ENCODE data around the gene HOMER2.
"Not testable (repeated sequence)": the region's sequence is repeated elsewhere in the genome, so short reads cannot be mapped to it uniquely, and the experiment has no call there.

The HOMER2 gene

DNA sequence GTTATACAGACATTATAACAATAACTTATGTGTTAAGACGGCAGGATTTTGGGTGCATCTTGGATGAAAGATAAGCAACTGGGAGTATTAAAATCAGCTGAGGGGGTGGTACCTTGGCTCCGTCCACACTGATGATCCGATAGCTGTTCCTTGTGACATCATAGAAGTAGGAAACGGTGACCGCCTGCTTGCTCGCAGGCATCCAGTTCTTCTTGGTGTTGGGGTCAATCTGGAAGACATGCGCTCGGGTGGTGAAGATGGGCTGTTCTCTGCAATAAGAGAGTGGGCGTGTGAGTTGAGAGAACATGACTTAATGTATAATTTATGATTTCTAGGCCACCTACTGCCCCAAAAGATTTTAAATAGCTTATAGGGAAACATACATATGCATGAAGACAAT lies 59.9 kb downstream of the HOMER2 start:
- no peak for DNase-seq

- DNase-seq: no peak
These were observed 61.5 kb downstream of the HOMER2 start for GRCh38 chr15:82890995-82891390.

GRCh38 chr15:82890338-82890994 lies 62.1 kb downstream of the HOMER2 start:
- DNase-seq: no peak

DNA sequence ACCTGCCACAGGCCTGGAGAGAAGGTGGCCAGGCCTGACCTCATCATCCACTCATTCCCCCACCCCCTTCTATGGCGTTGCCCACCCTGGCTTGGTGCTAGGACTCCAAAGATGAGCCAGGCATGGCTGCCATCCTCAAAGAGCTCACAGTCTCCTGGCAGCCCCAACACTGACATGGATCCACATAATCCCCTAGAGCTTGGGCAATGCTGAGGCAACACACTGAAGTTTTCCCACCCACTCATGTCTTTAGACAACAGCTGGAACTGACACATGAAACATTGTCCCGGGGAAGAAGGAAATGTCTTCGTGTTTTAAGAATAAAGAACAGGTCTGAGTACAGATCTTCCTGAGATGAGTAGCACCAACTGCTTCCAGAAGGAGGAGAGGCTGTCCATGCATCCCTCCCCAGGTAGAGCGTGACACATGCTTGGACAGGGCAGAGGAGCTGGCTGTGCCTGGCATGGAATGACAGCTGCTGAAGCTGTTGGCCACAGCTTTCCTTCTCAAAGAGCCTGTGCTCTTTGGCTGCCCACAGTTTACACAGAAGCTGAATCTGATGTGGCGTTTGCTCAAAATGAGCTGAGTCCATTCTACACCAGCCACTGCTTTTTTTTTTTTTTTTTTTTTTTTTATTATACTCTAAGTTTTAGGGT lies 70.1 kb downstream of the HOMER2 start:
- no peak for DNase-seq

GRCh38 chr15:82881747-82882146 lies 70.8 kb downstream of the HOMER2 start:
- DNase-seq: no peak

- DNase-seq: no peak
These were observed 71.8 kb downstream of the HOMER2 start for GRCh38 chr15:82880704-82881103.

- DNase-seq: no peak
These were observed 74.2 kb downstream of the HOMER2 start for GRCh38 chr15:82878325-82878724.

- no peak for DNase-seq
These were observed 74.7 kb downstream of the HOMER2 start for GRCh38 chr15:82877825-82878224.

GRCh38 chr15:82875411-82876003 lies 77.0 kb downstream of the HOMER2 start:
- DNase-seq: no peak

DNA sequence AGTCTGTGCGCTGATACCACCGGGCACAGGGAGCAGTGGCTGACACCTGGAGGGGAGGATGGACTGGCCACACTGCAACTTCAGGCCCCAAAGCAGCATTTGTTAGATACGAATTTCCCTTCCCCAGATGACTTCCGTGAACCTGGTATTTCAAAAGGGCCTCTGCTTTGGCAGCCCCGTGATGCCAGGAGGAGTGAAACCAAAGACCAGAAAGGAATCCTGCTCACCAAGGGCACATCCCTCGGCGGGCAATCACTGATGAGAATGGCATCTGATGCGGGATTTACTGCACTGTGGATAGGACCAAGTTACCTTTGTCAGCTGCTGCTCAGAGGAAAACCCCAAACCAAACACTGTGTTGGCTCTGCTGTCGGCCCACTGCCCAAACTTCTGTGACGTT lies 77.6 kb downstream of the HOMER2 start:
- DNase-seq: no peak

DNA sequence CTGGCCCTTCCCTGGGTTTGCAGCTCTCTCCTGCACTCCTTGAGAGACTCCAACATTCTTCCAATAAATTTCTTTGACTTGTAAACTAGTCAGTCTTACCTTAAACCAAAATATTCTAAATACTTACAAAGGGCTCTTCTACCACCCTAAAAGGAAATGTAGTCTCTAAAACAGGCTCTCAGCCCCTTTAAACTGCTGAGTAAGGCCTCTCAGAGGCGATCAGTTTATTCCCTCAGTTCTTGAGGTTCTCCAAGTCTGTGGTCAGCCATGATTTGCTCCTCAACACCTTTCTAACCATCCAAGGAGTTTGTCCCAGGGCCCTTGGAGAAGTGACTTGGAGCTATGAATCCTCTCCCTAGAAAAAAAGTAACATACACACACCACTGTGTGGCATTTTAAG lies 78.3 kb downstream of the HOMER2 start:
- DNase-seq: no peak

- no peak for DNase-seq
These were observed 79.4 kb downstream of the HOMER2 start for GRCh38 chr15:82873000-82873680.

DNA sequence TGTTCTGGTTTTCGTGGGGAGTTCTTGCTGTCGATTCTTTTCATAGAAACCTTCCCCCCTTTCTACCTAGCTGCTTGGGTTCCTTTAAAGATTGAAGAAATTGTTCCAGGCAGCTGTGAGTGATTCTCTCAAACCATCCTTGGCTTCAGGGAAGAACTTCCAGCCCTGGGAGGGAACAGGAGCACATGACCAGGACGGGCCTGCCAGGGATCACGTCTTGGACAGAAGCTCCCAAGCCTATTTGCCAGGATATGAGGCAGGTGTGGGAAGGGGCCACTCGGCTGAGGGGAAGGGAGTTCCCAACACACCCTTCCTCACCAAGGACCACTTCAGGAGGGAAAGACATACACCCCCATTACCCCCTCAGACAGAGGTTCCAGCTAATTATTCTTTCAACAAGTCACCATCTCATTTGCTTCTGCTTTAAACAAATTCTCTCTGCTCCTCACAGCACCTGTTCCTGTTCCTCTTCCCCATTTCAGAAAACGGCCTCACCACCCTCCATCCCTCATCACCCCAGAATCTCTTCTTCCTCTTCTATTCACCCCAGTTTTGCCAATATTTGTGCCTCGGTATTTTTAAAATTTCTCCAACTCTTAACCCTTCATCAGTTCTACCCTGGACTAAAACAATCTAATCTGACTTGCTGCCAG lies 80.6 kb downstream of the HOMER2 start:
- no peak for DNase-seq

GRCh38 chr15:82871358-82871757 lies 81.2 kb downstream of the HOMER2 start:
- DNase-seq: no peak

DNA sequence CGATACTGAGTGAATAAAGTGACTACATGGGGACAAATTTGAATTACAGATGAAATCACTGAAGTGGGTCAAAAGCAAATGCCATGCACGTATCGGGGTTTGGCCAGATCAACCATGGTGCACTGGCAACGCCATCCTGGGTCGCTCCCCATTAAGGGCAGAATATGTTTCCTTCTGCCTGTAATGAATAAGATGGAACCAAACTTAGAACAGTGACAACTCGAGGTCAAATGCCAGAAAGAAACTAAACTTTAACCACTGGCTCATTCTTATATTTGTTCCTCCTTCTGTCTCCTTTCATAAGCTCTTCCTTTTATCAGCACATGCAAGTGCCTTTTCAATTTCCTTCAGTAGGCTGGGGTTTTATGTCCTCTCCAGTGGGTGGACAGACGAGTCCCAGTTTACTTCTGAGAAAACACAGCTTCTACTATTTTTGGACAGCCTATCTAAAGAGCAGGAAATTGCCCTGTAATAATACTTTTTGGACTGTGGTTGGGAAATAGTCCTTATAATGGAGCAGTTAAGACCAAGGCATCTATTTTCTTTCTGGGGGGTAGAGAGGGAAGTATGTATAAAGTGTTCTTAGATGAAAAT lies 81.7 kb downstream of the HOMER2 start:
- no peak for DNase-seq

- DNase-seq: not testable (repeated sequence)
These were observed 86.5 kb downstream of the HOMER2 start for GRCh38 chr15:82865981-82866380.

DNA sequence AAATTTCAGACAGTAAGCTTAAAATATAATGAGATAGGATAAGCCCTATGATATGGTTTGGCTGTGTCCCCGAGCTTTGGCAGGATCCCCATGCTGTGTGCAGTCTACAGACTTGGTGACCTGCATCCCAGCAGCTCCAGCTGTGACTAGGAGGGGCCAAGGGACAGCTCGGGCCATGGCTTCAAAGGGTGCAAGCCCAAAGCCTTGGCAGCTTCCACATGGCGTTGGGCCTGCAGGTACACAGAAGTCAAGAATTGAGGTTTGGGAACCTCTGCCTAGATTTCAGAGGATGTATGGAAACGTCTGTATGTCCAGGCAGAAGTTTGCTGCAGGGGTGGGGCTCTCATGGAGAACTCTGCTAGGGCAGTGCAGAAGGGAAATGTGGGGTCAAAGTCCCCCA lies 86.9 kb downstream of the HOMER2 start:
- not testable (repeated sequence) for DNase-seq

GRCh38 chr15:82864967-82865366 lies 87.6 kb downstream of the HOMER2 start:
- no peak for DNase-seq

DNA sequence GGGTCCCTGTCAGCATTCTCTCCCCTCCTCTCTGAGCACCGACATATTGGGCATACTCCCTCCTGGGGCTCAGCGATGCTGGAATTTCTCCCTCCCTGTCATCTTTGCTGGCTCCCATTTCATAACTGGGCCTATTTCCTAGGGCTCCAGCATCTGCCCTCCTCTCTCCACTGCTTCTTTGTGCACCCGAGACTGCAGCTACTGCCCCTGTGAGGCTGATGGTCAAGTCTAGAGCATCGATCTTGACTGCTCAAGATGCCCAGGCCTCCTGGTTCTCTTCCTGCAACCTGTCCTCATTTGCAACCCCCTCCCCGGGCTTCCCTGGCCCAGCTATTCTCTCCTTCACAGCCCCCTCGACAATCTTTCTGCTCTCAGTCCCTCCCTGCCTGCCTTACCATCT lies 89.6 kb downstream of the HOMER2 start:
- DNase-seq: no peak

DNA sequence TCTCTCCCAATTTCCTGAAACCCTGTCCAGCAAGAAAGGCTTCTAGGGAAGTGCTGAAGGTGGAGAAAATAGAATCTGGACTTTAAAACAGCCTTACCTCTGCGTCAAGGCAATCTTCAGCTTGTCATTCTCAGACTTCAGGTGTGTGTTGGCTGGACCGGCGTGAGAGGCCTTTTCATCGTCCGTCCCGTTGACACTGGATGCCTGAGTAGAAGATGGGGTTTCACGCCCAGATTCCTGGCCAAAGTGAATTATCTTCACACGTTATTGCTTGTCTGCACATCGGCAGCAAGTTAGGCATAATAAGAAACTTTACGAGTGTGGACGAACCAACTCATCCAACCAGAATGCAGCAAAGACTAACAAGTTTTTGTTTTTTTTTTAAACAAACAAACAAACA lies 93.6 kb downstream of the HOMER2 start:
- no peak for DNase-seq

DNA sequence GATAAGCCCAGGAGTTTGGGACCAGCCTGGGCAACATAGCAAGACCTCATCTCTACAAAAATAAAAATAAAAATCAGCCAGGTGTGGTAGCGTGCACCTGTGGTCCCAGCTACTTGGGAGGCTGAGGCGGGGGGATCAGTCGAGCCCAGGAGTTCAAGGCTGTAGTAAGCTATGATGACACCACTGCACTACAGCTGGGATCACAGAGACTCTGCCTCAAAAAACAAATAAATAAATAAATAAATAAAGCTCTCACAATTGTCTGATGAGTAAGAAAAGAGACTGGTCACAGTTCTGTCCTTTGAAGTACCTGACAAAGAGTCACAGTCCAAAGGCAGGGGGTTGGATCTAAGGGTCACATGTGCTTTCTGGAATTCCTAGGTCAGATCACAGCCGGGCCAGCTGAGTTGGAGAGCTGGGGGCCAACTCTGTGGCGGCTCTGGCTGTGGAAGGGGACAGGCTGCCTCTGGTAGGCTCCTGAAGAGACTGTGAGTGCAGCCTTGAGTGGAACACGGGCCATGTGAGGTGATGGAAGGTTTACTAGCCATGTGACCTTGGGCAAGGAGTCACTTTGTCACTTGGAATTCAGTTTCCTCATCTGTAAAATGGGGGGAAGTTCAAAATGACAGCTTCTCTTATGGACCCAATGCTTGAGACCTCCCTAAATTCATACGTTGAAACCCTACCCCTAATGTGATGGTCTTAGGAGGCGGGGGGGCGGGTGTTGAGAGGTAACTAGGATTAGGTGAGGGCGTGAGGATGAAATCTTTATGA lies 95.9 kb downstream of the HOMER2 start:
- DNase-seq: no peak
